Mammary epithelial cell (primary cell): ENCODE data around the gene FBXL20.

Experiments used
- EZH2 ChIP-seq: IDR thresholded peaks from 2 replicates; pipeline ENCODE4 v1.6.1; 2012; ENCODE audit warnings: low read length, inconsistent platforms, borderline replicate concordance
- TF ChIP-seq, protein P1 (sequence below), 2 donors: IDR thresholded peaks in 1 of 2; conservative IDR thresholded peaks in 1 of 2; 2 replicates each; pipeline ENCODE4 v1.5.1; 2011 to 2012; ENCODE audit warnings: inconsistent platforms in 2 of 2, low read length in 2 of 2, mild to moderate bottlenecking in 2 of 2, control low read depth in 1 of 2, low read depth in 1 of 2; ENCODE audit not compliant: insufficient read depth in 1 of 2; ENCODE audit errors: extremely low read depth in 1 of 2

DNA sequence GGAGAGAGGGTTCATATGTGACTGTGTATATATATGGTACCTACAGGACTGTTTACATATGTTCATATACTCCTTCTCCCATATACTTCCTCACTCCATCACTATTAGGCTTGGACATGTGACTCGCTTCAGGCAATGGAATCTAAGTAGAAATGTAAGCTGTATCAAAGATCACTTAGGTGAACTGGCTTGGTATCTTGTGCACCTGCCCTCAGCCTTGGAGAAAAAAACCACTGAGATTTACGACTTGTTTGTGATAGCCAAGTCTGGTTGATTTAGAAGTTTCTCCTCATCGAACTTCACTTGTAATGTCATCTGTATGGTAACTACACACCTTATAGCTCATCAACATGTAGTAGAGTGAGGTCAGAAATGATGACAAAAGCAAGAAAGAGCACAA is 59.9 kb downstream of the FBXL20 start:
- TF ChIP-seq, protein P1, sequence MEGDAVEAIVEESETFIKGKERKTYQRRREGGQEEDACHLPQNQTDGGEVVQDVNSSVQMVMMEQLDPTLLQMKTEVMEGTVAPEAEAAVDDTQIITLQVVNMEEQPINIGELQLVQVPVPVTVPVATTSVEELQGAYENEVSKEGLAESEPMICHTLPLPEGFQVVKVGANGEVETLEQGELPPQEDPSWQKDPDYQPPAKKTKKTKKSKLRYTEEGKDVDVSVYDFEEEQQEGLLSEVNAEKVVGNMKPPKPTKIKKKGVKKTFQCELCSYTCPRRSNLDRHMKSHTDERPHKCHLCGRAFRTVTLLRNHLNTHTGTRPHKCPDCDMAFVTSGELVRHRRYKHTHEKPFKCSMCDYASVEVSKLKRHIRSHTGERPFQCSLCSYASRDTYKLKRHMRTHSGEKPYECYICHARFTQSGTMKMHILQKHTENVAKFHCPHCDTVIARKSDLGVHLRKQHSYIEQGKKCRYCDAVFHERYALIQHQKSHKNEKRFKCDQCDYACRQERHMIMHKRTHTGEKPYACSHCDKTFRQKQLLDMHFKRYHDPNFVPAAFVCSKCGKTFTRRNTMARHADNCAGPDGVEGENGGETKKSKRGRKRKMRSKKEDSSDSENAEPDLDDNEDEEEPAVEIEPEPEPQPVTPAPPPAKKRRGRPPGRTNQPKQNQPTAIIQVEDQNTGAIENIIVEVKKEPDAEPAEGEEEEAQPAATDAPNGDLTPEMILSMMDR (conservative IDR thresholded peaks at IDR 0.05 in 1 of 2, IDR thresholded peaks at IDR 0.05 in 1 of 2; ENCODE audit: extremely low read depth in 1 of 2, insufficient read depth in 1 of 2, low read depth in 1 of 2, low read length in 2 of 2) = no peak
- no peak for TF ChIP-seq EZH2
